GM19099 (cell line): Measurements from ENCODE around the gene TIAM1.

Experiments
- POLR2A ChIP-seq: IDR thresholded peaks from 3 replicates; pipeline ENCODE4 v1.6.1; 2011; ENCODE audit warnings: low read depth; ENCODE audit not compliant: insufficient read length; ENCODE audit errors: extremely low read depth

Gene TIAM1

DNA sequence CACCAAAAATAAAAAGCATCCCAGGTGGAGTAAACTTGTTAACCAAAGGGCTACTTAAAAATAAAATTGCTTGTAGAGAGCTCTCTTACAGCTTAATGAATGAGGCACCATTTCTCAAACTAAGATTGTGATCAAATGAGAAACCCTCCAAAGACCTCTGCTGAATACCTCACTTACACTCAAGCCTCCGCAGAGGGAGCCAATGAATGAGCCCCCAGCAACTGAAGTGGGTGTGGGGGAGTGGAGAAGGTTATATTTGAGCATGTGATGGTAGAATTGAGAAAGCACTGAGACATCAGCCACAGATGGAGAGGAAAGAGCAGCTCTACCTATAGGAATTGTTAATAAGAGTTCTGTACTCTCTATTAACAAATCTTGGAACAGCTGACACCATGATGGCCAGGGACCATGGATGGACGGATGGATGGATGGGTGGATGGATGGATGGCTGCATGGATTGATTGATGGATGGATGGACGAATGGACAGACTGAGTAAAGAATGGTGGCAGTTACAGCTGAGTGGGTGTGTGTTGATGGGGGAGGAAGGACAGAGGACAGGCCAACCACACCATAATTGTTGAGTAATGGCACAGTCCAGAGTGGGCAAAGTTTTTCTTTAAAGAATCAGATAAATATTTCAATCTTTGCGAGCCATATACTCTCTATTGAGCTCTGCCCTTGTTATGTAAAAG, 20.3 kb upstream of the TIAM1 start:
- TF ChIP-seq POLR2A, result no peak

DNA sequence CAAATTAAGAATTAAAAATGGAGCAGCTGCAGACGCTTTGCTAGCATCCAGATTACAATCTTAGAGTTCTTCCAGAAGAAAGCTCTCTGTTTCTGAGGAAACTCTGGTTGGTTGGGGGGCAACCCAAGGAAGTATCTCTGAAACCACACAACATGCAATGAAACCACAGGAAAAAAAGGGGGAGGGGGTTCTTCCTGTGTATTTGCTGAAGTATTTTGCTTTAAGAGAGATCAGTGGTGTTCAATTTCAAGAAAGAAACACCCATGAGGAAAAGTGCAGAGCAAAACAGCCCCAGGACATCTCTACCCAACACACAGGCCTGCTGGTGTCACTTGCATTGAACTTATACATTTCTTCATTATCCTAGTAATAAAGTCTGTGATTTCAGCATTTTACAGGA, 19.7 kb upstream of the TIAM1 start:
- no peak for TF ChIP-seq POLR2A

DNA sequence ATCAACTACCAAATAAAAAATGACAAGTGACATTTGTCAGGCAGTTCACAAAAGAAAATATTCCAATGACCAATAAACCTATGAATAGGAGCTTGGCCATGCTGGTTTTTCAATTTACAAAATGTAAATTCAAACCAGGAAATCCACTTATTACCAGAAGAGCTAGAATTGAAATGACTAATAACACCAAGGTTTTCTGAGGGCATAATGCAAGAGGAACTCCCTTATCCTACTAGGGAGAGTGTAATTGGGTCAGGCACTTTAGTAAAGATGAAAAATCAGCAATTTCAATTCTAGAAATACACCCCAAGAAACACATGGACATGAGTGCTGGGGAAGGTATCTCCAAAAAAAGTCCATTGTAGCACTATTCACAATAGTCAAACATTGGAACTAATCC, 16.7 kb upstream of the TIAM1 start:
- no peak for TF ChIP-seq POLR2A

DNA sequence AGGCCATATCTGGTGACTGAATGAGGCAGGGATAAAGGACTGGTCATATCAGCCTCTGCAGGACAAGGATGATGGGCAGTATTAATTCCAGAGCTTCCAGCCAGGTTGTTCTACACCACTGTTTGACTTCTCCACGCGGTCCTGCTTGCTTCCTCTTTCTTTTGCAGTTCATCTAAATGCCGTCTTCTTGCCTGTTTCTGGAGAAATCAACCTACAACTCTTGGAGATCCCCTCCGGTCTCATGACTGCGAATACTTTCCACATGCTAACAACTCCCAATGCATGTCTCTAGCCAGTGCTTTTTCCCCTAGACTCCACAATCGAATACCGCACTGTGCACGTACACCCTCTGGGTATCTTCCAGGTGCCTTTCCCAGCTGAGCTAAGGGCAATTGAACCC, 14.1 kb upstream of the TIAM1 start:
- no peak for TF ChIP-seq POLR2A

DNA sequence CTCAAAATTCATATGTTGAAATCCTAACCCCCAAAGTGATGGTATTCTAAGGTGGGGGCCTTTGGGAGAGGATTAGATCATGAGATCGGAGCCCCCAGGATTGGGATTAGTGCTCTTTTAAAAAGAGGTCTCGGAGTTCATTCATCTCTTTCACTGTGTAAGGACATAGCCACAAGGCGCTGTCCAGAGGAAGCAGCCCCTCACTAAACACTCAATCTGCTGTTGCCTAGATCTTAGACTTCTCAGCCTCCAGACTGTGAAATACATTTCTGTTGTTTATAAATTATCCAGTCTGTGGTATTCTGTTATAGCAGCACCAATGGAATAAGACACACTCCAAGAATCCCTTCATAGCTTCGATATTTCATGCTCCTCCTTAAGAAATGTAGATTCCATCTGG, 12.4 kb upstream of the TIAM1 start:
- TF ChIP-seq POLR2A, result no peak

DNA sequence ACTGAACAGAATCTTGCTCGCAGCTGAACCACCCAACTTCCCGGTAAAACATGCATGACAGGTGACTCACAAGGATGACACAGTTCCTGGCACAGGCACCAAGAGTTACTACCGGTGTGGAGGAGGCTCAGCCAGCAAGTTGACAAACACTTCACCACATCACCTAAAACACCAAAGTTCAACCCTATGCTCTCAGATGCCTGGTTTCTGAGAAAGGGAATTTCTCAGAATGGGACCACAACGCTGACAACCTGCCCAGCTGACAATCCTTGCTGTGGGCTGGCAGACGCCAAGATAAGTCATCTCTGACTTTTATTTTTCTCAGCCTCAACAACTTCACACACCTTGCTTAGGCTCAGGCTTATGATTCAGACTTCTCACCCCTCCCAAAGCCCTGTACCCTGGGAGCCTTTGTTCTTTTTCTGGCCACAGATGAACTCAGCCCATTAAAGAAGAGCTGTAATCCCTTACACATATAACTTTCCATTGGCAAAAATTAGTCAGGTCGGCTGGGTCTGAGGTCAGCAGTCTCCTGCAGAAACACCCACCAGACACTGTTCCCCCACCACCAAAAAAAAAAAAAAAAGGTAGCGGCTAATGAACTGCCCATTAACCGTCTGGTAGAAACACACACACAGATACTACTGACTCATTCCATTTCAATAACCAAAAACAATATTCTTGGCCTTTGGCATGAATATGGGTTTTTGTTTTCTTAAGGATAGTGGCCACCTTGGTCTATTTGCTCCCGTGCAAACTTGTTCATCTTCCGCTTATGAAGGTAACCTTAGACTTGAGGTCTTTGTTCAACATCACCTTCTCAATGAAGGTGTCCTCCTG, 10.8 kb upstream of the TIAM1 start:
- no peak for TF ChIP-seq POLR2A

DNA sequence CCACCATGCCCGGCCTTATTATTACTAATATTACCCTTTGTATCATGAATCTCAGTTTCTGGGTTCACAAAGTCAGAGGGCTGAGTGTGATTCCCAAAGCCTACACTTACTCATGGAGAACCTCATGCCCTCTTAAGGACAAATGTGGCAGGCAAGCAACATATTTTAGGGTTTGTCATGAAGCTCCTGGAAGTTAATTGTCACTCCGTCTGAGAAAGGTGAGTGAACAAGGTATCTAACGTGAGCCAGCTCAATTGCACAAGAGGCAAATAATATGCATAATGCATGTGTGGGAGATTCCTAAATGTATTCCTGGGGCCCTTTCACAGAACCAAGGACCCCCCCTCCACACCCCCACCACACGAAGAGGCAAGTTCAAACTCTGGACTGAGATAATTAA, 10.1 kb upstream of the TIAM1 start:
- TF ChIP-seq POLR2A, result no peak

DNA sequence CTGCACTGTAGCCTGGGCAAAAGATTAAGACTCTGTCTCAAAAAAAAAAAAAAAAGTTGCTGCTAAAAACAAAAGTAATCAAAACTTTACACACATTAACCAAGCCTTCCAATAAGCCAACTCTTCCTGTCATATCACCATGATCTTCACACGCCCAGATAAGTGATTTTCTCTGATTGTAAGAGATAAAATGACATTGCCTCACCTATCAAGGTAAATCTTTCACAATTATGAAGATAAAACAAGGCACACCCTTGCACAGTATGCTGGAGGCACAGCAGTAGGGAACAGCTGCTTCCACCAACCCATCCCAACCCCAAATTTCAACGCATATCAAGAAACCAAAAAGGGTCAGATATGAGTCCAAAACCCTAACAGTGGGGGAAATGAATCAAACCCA, 8.8 kb upstream of the TIAM1 start:
- TF ChIP-seq POLR2A, result no peak

DNA sequence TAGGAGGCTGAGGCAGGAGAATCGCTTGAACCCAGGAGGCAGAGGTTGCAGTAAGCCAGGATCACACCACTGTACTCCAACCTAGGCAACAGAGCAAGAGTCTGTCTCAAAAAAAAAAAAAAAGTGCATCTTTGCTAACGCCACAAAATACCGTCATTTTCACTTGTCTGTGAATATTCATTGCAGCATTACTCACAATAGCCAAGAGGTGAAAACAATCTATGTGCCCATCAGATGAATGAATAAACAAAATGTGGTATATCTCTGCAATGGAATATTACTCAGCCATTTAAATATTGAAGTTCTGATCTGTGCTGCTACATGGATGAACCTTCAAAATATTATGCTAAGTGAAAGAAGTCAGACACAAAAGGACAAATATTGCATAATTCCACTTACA, 7.9 kb upstream of the TIAM1 start:
- TF ChIP-seq POLR2A, result no peak

DNA sequence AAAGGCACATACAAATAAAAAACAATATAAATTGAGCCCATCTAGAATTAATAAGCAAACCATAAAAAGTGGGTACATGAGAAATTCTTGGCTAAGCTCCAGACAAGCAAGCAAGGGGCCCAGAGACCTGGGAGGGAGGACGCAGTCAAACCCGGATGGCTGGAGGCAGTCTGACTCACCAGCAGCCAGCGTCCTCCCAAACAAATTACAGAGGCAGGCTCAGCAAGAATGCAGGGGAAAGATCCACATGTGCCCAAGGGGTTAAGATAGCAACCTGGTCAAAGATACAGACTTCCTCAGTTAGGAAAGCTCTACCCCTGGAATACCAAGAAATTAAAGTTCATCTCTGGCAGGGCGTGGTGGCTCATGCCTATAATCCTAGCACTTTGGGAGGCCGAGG, 7.4 kb upstream of the TIAM1 start:
- no peak for TF ChIP-seq POLR2A

DNA sequence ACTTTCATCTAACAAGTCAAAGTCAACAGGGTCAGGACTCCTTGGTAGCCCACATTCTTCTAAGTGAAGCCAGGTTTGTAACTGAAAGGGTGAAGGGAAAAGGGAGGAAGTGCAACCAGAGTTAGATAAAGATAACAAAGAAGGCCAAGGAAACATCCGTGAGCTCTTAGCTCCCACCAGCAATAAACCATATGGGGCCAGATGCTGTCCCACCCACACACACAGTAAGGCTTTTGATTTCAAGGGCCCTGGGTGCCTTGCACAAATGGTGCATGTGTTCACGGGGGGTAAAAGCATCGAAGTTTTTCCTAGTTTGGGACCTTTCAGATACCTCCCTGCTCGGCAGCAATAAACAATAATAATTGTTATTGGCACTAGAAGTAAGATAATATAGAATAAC, 5.1 kb upstream of the TIAM1 start:
- no peak for TF ChIP-seq POLR2A

DNA sequence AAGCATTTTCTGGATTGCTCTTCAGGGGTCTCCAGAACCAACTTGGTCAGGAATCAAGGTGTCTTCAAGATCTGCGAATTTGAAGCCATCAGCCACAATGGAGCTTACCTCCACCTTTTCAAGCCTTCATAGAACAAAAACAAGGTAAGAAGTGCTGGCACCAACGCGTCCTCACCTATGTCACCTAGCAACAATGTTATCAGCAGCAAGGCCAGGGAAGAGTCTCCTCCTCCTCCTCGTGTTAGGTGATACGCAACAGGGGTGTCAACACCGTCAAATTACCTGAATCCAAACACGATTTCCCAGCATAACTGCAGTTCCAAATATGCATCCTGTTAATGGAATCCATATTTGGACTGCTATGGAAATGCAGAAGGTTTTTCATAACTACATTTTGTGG, 4.1 kb upstream of the TIAM1 start:
- no peak for TF ChIP-seq POLR2A

DNA sequence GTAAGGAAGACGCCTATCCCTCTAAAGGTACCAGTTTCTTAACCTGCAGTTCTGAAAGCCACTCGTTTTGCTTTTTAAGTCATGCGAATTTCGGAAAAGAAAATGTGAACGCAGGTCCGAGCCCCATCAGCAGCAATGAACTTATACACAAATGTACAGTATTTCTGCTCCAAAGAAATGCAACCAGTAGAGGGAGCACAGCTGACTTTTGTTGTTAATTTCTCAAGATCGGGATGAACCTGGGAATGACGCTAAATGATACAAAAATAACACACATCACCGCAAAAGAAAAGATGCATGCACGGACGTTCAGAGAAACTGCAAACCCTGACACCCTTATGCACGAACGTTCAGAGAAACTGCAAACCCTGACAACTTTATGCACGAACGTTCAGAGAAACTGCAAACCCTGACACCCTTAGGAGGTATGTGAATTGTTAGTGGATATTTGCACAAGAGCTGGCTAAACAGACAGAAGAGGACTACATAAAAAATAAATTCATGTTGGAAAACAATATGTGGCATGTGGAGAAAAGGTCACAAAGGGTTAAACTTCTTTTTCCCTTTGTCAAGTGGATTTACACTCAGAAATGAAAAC, 3.5 kb upstream of the TIAM1 start:
- TF ChIP-seq POLR2A, result no peak

DNA sequence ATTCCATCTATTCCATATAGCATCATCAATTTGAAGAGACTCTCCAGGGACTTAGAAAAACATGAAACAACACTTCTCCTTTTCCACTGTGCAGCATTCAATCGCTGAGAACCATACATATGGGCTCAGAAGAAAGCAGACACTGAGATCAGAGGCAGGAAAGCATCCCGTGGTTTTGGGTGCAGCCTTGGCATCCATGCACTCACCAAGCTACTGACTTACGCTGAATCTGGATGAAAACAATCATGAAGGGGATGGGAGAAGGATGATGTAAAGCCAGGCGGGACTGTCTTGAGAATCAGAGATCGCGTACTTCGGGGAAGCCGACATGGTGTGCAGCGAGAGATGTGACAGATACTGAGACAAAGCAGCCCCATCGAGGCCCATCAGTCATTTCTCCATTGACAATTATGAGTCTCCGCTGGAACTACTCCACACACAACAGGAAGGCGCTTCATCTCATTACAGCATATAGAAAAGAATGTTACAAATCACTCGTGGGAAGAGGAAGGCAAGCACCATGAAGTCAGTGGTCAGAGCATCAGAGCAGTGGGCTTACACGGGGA, 2.3 kb upstream of the TIAM1 start:
- no peak for TF ChIP-seq POLR2A

DNA sequence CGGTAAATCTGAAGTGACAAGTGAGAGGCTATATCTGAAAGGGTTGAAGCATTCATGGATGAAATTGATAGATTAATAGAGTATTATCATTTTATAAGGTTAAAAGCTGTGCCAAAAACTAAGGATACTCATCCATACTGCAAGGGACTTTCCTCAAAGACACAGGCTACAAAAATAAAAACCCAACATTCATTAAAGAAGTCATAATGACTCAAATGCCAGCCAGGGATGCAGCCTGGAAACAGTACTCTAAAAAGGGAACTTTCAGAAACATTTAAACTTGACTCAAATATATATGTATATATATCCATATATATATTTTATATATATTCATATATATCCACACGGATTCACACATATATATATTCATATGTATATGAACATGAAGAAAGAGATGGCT, 1.1 kb upstream of the TIAM1 start:
- no peak for TF ChIP-seq POLR2A
